ENCODE data around the gene DPP3.
"Not testable (repeated sequence)": the region's sequence is repeated elsewhere in the genome, so short reads cannot be mapped to it uniquely, and the experiment has no call there.

DPP3 gene

GRCh38 chr11:66480117-66480938 lies at the start of gene DPP3:
Gene DPP3 (plus strand): TSS chr11:66480434. CDS start chr11:66482201, 1,767 bp downstream.
- DNase-seq (ENCODE audit: low spot score), result peak; percentile 100

DNA sequence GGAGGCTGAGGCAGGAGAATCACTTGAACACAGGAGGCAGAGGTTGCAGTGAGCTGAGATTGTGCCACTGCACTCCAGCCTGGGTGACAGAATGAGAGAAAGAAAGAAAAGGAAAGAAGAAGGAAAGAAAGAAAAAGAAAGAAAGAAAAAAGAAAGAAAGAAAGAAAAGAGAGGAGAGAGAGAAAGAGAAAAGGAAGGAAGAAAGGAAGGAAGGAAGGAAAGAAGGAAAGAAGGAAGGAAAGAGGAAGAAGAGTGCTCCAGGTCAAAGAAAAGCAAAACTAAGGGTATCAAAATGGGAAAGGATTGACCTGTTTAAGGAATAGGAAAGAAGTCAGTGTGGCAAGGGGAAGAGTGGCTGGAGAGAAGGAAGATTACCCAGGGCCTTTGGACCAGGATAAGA lies 48.9 kb upstream of the DPP3 start:
- not testable (repeated sequence) for DNase-seq (ENCODE audit: low spot score)

- not testable (repeated sequence) for DNase-seq (ENCODE audit: low spot score)
Observed at GRCh38 chr11:66431871-66432329, 48.3 kb upstream of the DPP3 start.

- no peak for DNase-seq (ENCODE audit: low spot score)
Observed at GRCh38 chr11:66432597-66432996, 47.6 kb upstream of the DPP3 start.

- no peak for DNase-seq (ENCODE audit: low spot score)
Observed at GRCh38 chr11:66437979-66438503, 42.2 kb upstream of the DPP3 start.

DNA sequence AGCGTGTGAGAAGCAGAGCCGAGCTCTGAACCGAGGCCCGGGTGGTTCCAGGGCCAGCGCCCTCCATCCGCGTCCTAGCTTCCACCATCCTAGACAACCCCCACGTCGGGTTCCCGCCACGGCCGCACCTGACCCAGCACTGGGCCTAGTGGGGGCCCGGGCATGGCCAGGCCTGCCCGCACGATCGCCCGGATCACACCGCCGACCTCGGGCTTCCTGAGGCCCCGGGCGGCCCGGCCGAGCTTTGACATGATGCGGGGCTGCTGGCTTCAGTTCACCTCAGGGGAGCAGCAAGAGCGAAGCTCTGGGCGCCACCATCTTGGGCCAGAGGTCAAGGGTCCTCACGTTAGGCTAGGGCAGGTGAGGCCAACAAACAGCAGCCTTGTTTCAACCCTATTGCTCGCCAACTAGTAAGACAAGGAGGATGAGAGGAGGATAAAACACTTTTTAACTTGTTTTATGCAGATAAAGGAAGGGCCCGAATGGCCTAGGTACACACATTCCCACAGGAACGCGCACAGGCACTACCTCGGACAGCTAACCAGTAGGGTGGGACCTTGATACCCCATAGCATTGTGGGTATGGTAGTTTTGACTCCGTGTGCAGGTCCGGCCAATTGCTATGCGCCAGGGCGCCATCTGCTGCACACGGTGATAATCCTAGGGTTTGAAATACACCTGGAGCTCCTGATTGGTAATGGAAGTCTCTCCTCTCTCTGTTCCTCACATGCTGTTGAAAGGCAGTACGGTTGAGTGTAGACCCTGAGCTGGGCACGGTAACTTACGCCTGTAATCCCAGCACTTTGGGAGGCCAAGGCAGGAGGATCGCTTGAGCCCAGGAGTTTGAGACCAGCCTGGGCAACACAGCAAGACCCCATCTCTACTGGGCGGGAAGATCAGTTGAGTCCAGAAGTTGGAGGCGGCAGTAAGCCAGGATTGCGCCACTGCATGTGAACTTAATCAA lies 41.4 kb upstream of the DPP3 start, which contains the start of gene MRPL11:
Gene MRPL11, minus strand, starts transcription at position 345 of the 963 bp plus-strand sequence. Its CDS starts 94 bp downstream, at position 251.
- DNase-seq (ENCODE audit: low spot score), result peak; percentile 96

DNA sequence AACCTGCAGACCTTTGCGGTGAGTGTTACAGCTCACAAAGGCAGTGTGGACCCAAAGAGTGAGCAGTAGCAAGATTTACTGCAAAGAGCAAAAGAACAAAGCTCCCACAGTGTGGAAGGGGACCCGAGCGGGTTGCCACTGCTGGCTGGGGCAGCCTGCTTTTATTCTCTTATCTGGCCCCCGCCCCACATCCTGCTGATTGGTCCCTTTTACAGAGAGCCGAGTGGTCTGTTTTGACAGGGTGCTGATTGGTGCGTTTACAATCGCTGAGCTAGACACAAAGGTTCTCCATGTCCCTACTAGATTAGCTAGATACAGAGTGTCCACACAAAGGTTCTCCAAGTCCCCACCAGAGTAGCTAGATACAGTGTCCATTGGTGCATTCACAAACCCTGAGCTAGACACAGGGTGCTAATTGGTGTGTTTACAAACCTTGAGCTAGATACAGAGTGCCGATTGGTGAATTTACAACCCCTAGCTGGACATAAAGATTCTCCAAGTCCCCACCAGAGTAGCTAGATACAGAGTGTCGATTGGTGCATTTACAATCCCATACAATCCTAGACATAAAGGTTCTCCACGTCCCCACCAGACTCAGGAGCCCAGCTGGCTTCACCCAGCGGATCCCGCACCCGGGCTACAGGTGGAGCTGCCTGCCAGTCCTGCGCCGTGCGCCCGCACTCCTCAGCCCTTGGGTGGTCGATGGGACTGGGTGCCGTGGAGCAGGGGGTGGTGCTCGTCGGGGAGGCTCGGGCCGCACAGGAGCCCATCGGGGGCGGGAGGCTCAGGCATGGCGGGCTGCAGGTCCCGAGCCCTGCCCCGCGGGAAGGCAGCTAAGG lies 39.9 kb upstream of the DPP3 start:
- DNase-seq (ENCODE audit: low spot score), result not testable (repeated sequence)

DNA sequence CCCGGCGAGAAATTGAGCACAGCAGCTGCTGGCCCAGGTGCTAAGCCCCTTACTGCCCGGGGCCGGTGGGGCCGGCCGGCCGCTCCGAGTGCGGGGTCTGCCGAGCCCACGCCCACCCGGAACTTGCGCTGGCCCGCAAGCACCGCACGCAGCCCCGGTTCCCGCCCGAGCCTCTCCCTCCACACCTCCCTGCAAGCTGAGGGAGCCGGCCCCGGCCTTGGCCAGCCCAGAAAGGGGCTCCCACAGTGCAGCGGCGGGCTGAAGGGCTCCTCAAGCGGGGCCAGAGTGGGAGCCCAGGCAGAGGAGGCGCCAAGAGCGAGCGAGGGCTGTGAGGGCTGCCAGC lies 39.3 kb upstream of the DPP3 start:
- not testable (repeated sequence) for DNase-seq (ENCODE audit: low spot score)

- peak; percentile 71 for DNase-seq (ENCODE audit: low spot score)
Observed at GRCh38 chr11:66443602-66444001, 36.6 kb upstream of the DPP3 start.

- no peak for DNase-seq (ENCODE audit: low spot score)
Observed at GRCh38 chr11:66447012-66447411, 33.2 kb upstream of the DPP3 start.

DNA sequence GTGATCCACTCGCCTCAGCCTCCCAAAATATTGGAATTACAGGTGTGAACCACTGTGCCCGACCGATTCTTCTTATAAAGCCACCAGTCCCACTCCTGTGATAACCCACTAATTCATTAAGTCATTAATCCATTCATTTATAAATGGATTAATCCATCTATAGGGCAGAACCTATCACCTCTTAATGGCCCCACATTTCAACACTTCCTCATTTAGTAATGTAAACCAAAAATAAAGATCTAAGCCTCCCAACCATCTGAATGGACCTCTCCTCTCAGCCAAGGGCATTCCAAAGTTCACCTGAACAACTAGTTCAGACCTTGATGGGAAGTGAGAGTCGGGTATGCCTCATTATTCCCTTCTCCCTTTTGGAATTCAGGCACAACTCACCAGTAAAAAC lies 31.7 kb upstream of the DPP3 start:
- DNase-seq (ENCODE audit: low spot score), result no peak

DNA sequence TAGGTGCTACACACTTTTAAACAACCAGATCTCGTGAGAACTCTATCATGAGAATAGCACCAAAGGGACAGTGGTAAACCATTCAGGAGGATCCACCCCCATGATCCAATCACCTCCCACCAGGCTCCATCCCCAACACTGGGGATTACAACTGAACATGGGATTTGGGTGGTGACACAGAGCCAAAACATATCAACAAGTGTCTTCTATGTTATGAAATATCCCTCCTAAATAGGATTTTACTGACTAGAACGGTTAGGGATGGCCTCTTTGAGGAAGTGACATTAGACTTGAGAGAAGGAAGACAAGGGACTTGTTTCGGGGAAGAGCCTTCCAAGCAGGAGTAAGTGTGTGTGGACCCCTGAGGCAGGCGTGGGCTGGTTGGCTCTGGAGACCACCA lies 29.7 kb upstream of the DPP3 start:
- DNase-seq (ENCODE audit: low spot score), result no peak

GRCh38 chr11:66451663-66452062 lies 28.6 kb upstream of the DPP3 start:
- no peak for DNase-seq (ENCODE audit: low spot score)

GRCh38 chr11:66454247-66454646 lies 26.0 kb upstream of the DPP3 start:
- no peak for DNase-seq (ENCODE audit: low spot score)

DNA sequence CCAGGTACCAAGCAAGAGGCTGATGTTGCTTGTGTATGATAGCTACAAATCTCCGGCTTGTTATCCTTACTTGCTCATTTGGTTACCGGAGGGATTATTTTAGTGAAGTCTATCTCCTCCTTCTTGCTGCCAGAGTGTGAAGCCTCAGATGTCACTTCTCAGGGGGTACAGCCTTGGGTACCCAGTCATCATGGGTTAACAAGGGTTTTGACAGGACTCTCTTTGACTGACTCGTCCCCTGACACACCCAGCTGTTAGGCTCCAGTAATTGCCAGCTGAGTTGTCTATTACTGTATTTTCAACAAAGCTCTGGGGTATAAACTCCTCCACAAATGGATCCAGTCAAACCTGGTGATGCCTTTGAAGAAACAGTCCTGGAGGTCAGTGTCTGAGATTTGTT lies 25.4 kb upstream of the DPP3 start:
- DNase-seq (ENCODE audit: low spot score), result no peak

DNA sequence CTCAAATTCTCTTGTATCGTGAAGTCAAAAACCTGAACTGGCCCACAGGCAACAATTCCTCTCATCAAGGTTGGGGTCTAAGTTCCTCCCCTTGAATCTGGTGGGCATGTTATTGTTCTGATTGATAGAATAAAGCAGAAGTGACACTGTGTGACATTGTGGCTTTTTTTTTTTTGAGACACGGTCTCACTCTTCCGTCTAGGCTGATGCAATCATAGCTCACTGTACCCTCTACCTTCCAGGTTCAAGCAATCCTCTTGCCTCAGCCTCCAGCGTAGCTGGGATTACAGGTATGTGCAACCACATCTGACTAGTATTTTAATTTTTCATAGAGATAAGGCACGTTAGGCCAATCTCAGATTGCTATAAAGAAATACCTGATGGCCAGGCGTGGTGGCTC lies 22.4 kb upstream of the DPP3 start:
- DNase-seq (ENCODE audit: low spot score), result no peak

- DNase-seq (ENCODE audit: low spot score), result no peak
Observed at GRCh38 chr11:66459138-66459778, 21.0 kb upstream of the DPP3 start.

DNA sequence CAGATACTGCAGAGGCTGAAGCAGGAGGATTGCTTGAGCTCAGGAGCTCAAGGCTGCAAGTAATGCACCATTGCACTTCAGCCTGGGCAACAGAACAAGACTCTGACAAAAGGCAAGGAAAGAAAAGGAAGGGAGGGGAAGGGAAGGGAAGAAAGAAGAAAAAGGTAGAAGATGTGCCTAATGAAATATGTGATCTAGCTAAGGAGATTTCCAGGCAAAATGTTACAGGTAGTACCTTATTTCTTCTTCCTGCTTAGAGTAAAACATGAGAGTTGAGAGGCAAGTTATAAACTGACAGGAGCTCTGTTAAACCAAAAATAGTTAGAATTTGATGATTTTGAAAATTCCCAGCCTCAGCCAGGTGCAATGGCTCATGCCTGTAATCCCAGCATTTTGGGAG lies 18.2 kb upstream of the DPP3 start:
- no peak for DNase-seq (ENCODE audit: low spot score)

DNA sequence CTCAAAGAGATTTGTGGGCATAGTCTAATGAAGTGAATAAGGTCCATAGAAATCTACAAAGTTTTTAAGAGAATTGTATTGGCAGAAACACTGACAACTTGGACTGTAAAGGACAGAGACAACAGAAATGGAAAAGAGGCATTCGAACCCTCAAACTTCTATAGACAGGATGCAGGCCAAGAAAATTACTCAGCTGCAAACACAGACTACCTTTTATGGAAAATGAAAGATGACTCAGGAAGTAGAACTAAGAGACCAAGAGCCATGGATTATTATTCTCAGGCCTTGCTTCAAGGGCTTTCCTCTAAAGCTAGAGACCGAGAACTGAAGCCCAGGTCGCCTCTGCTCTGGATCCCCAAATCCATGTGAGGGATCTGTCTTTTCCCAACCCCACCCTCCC lies 17.3 kb upstream of the DPP3 start:
- DNase-seq (ENCODE audit: low spot score), result no peak

GRCh38 chr11:66464116-66464515 lies 16.1 kb upstream of the DPP3 start:
- not testable (repeated sequence) for DNase-seq (ENCODE audit: low spot score)

GRCh38 chr11:66464916-66465315 lies 15.3 kb upstream of the DPP3 start:
- no peak for DNase-seq (ENCODE audit: low spot score)

Measured in AG08396 (cell line).